Mucosa of stomach (tissue), 1 donor: Measurements from ENCODE around the gene ARPC2.

ENCODE experiments used
- H3K27me3 ChIP-seq: one replicate; pipeline ENCODE4 v1.7.0; 2013; ENCODE audit warnings: mild to moderate bottlenecking, low read length; ENCODE audit not compliant: control insufficient read depth, insufficient read depth
- H3K36me3 ChIP-seq: one replicate; pipeline ENCODE4 v1.7.0; 2013; ENCODE audit warnings: low read length; ENCODE audit not compliant: control insufficient read depth, insufficient read depth
- H3K4me1 ChIP-seq: one replicate; pipeline ENCODE4 v1.7.0; 2013; ENCODE audit warnings: mild to moderate bottlenecking, low read length; ENCODE audit not compliant: control insufficient read depth, insufficient read depth
- H3K4me3 ChIP-seq: one replicate; pipeline ENCODE4 v1.7.0; 2013; ENCODE audit warnings: low read length
- H3K9ac ChIP-seq: one replicate; pipeline ENCODE4 v1.7.0; 2013; ENCODE audit warnings: mild to moderate bottlenecking, low read length, moderate library complexity
- H3K9me3 ChIP-seq: one replicate; pipeline ENCODE4 v1.7.0; 2013; ENCODE audit warnings: mild to moderate bottlenecking, low read length, moderate library complexity; ENCODE audit not compliant: control insufficient read depth
- donor health status: Pancreatic carcinoma.

ARPC2 gene

GRCh38 chr2:218290316-218291261, 73.6 kb downstream of the ARPC2 start:
- H3K4me3 ChIP-seq = peak overlapping the region; percentile 93
- peaks cover 85% of the 10 kb centered on the region for H3K4me1 ChIP-seq
- peak overlapping the region; percentile 99 for H3K9ac ChIP-seq

GRCh38 chr2:218291318-218292047, 74.5 kb downstream of the ARPC2 start:
- Histone ChIP-seq H3K4me3 (peak overlapping the region; percentile 93), H3K9ac (peak overlapping the region; percentile 99), H3K36me3 (no peaks in the 10 kb centered on the region), H3K27me3 (no peaks in the 10 kb centered on the region), H3K9me3 (no peaks in the 10 kb centered on the region), H3K4me1 (peaks cover 85% of the 10 kb centered on the region)

More at GRCh38 chr2:218290316-218291261, 73.6 kb downstream of the ARPC2 start:
- Histone ChIP-seq H3K27me3 (no peaks in the 10 kb centered on the region), H3K36me3 (peaks cover 5% of the 10 kb centered on the region), H3K9me3 (no peaks in the 10 kb centered on the region)

DNA sequence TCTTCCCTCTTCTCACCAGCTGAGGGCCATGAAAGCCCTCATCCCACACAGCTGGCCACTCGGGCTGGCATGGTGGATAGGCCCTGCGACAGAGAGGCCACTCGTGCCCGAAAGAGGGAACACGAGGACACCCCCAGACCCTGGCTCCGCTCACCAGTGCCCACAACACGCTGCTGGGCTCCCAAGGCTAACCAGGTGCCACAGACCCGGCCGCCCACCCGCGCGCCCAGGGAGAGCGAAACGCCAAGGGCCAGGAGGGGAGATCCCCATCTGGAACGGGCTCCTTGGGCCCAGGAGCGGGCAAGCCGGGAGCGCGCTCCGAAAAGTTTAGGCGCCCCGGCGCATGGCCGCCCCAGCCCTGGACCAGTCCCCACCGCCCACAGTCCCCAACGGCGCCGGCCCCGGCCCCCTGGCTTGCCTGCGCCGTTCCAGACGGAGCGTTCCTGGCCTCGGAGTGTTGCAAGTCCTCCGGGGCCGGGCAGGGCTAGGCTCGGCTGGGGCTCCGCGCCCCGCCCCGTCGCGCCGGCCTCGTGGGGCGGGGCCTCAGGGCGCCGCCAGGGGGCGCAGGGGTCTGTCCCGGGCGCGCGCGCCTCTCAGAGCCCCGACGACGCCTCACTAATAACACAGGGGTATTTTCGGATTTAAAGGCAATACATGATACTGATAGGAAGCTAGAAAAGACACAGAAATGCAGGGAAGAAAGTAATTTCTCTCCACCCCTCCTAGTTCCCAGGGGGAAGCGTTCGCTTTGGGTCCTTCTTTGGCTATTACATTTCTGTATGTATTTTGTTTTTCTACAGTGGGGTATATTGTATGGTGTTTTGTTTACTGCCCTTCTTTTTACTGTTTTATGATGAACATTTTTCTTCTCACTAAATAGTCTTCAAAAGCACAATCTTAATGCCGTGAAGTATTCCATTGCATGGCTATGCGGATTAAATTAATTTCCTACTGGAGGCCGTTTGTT, 75.3 kb downstream of the ARPC2 start, which contains the start of gene TMBIM1:
Gene TMBIM1, minus strand, starts transcription at position 456 of the 967 bp plus-strand sequence. CDS start 10,362 bp downstream, outside the sequence.
- Histone ChIP-seq H3K27me3 (no peaks in the 10 kb centered on the region), H3K9me3 (no peaks in the 10 kb centered on the region), H3K4me3 (peak within 1 kb of the TSS; percentile 93), H3K9ac (peak within 1 kb of the TSS; percentile 99), H3K36me3 (no peaks in the 10 kb centered on the region), H3K4me1 (peaks cover 85% of the 10 kb centered on the region)

DNA sequence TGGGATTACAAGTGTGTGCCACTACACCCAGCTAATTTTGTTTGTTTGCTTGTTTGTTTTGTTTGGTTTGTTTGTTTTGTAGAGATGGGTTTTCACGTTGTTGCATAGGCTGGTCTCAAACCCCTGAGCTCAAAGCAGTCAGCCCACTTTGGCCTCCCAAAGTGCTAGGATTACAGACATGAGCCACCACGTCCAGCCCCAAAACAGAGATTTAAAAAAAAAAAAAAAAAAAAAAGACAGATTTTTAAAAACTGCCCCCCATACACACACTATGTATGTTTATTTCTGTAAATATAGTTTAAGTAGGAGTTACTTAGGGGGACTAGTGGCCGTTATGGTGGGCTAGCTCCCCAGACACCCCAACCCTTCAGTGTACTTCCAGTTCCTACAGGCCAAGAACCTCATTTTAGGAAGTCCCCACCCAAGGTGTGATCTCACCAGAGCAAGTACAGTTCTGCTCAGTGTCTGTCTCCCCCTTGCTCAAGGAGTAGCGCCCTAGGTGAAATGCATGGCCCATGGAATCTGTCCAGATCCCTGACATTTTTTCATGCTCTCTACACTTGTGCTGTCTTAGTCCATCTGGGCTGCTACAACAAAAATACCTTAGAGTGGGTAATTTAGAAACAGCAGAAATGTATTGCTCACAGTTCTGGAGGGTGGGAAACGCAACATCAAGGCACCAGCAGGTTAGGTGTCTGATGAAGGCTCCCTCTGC, 76.9 kb downstream of the ARPC2 start:
- no peaks in the 10 kb centered on the region for H3K36me3 ChIP-seq
- H3K4me1 ChIP-seq = peaks cover 85% of the 10 kb centered on the region
- H3K4me3 ChIP-seq = no peak overlapping the region
- no peaks in the 10 kb centered on the region for H3K9me3 ChIP-seq
- no peaks in the 10 kb centered on the region for H3K27me3 ChIP-seq
- peak overlapping the region; percentile 99 for H3K9ac ChIP-seq

- Histone ChIP-seq H3K4me1 (peaks cover 80% of the 10 kb centered on the region), H3K27me3 (no peaks in the 10 kb centered on the region), H3K36me3 (no peaks in the 10 kb centered on the region), H3K9me3 (no peaks in the 10 kb centered on the region), H3K9ac (peak overlapping the region; percentile 99), H3K4me3 (no peak overlapping the region)
Observed at GRCh38 chr2:218294430-218295022, 77.5 kb downstream of the ARPC2 start.

DNA sequence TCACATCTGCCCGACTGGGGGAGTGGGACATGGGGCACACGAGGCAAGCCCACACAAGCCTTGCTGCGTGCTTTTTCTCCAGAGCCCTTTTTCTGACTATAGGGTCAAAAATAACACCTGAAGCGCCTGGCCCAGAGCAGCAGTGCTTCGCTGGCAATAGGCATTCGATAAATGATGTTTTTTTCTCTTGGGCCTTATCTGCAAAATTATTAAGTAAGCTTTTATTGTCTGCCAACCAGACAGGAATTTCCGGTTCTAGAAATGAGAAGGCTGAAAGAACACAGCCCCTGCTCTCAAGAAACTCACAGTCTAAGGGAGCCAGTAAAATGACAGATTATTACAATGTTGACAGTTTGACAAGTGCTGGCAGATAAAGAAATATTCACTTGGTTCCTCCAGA, 78.0 kb downstream of the ARPC2 start:
- peaks cover 75% of the 10 kb centered on the region for H3K4me1 ChIP-seq
- peak overlapping the region; percentile 99 for H3K9ac ChIP-seq
- H3K27me3 ChIP-seq = no peaks in the 10 kb centered on the region
- no peak overlapping the region for H3K4me3 ChIP-seq
- H3K9me3 ChIP-seq = no peaks in the 10 kb centered on the region
- H3K36me3 ChIP-seq = no peaks in the 10 kb centered on the region

DNA sequence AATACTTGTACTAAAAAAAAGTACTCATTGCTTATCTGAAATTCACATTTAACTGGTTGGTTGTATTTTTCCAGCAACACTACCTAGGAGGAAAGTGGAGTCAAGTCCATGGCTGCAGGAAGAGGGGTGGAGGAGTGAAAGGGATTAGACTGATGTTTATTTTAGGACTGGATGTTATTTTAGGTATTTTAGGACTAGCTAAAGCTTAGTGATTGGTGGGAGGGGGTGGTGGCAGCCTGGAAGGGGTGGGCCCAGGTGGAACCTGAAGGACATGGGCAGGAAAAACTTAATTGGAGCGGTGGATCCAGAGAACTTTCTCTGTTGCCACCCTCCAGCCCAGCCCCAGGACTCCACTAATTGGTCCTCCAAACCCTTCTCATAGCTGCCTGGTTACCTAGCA, 79.2 kb downstream of the ARPC2 start:
- Histone ChIP-seq H3K4me1 (peaks cover 63% of the 10 kb centered on the region), H3K9ac (peak overlapping the region; percentile 36), H3K4me3 (no peak overlapping the region), H3K36me3 (no peaks in the 10 kb centered on the region), H3K9me3 (no peaks in the 10 kb centered on the region), H3K27me3 (no peaks in the 10 kb centered on the region)

DNA sequence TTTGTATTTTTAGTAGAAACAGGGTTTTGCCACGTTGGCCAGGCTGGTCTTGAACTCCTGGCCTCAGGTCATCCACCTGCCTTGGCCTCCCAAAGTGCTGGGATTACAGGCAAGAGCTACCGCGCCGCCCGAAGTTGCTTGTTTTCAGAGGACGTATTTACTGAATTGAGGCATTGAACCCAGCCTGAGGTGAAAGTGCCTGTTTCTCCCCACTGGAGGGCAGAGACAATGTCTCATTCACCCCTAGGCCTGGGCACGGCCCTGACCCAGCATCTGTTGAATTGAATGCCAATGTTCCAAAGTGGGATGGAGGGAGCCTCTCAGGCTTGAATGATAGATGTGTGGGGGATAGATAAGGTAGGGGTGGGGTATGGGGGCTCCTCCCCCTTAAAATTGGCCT, 79.9 kb downstream of the ARPC2 start:
- Histone ChIP-seq H3K4me1 (peaks cover 65% of the 10 kb centered on the region), H3K9ac (peak overlapping the region; percentile 23), H3K4me3 (no peak overlapping the region), H3K36me3 (no peaks in the 10 kb centered on the region), H3K9me3 (no peaks in the 10 kb centered on the region), H3K27me3 (no peaks in the 10 kb centered on the region)

DNA sequence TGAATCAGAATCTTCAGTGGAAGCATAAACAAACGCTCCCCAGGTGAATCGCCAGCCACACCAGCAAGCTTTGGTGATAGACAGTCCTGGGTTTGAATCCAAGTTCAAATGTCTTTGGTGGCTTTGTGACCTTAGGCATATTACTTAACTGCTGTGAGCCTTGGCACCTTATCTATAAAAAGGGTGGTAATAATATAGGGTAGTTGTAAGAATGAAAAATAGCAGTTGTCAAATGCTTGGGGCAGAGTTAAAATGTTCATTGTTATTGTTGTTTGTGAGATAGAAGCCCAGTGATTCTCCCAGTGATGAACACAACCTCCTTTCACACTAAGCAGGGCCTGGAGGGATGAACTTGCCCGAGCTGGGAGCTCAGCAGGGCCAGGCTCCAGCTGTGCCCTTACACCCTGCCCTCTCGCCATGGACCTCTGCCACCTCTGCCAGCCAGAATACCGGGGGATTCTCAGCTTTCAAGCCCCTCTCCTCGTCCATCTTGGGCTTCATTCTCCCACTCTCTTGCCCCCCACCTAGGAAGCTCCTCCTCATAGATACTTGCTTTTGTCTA, 81.4 kb downstream of the ARPC2 start:
- Histone ChIP-seq H3K9me3 (no peaks in the 10 kb centered on the region), H3K4me1 (peaks cover 61% of the 10 kb centered on the region), H3K36me3 (no peaks in the 10 kb centered on the region), H3K9ac (peak overlapping the region; percentile 46), H3K4me3 (no peak overlapping the region), H3K27me3 (no peaks in the 10 kb centered on the region)

DNA sequence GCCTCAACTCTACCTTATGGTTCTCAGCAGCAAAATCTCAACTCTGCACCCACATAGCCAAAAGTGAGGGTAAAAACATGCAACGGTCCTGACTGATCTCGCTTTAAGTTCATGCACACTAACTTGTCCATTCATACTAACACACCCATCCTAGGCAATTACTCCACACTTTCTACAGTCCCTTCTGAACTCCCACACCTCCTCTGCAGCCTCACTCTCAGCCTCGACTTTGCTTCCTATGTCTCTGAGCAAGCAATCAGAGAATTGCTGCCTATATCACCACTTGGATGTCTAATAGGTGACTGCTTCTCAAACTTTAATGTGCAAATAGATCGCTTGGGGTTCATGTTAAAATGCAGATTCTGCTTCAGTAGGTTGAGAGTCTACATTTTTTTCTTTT, 83.2 kb downstream of the ARPC2 start:
- H3K9me3 ChIP-seq = no peaks in the 10 kb centered on the region
- no peak overlapping the region for H3K4me3 ChIP-seq
- H3K27me3 ChIP-seq = no peaks in the 10 kb centered on the region
- no peaks in the 10 kb centered on the region for H3K36me3 ChIP-seq
- peaks cover 48% of the 10 kb centered on the region for H3K4me1 ChIP-seq
- no peak overlapping the region for H3K9ac ChIP-seq
